Activated CD8-positive, alpha-beta memory T cell treated with anti-CD3 and anti-CD28 coated beads for 36 hours (primary cell): ENCODE data around the gene ZNF230. TPM values are rescaled to one million over a fixed set of nuclear protein-coding genes. Genes with fewer than 3 reads are reported as not detected.

ENCODE experiments used
- CTCF ChIA-PET: fragments of 350-600 bp; sonication (Branson Sonifier 250); formaldehyde crosslinking; loops from one replicate; lab custom pipeline; 2021; ENCODE audit warnings: antibody characterized with exemption; lab: Charles Lee
- POLR2A ChIA-PET: fragments of 350-600 bp; sonication (Branson Sonifier 250); formaldehyde crosslinking; loops from one replicate; lab custom pipeline; 2021; ENCODE audit warnings: antibody characterized with exemption; lab: Charles Lee
- total RNA-seq, 2 experiments: library from RNA; stranded (reverse); gene quantifications; one replicate each; pipeline ENCODE4 v1.2.3, GENCODE V29; 2021

The ZNF230 gene
- total RNA-seq, 2 experiments from 2014 or later, result 2.3 to 3.6 TPM

DNA sequence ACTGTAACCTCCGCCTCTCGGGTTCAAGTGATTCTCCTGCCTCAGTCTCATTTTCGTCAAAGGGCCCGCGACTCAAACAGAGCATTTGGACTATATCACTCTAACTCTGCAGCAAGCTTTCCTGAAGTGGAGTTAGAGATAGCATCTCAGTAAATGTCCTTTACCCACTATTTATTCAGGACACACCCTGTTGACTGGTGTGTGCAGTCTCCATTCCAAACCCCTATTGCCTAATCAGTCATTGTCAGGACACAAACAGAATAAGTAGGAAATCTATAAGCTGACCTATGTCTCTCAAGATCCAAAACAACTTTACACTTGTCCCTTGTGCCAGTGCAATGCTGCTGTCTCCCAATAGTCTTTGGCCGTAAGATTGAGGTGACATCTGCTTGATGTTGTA, 23.9 kb downstream of the ZNF230 start:
- CTCF ChIA-PET, result no interaction called here
- POLR2A ChIA-PET, result no interaction called here

DNA sequence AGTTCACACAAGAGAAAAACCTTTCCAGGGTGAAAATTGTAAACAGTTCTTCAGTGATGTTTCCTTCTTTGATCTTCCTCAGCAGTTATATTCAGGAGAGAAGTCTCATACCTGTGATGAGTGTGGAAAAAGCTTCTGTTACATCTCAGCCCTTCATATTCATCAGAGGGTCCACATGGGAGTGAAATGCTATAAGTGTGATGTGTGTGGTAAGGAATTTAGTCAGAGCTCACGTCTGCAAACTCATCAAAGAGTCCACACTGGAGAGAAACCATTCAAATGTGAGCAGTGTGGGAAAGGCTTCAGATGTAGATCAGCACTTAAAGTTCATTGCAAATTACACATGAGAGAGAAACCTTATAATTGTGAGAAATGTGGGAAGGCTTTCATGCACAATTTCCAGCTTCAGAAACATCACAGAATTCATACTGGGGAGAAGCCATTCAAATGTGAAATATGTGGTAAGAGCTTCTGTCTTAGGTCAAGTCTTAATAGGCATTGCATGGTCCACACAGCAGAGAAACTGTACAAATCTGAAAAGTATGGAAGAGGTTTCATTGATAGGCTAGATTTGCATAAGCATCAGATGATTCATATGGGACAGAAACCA, 29.3 kb downstream of the ZNF230 start:
- CTCF ChIA-PET, result no interaction called here
- POLR2A ChIA-PET, result no interaction called here

DNA sequence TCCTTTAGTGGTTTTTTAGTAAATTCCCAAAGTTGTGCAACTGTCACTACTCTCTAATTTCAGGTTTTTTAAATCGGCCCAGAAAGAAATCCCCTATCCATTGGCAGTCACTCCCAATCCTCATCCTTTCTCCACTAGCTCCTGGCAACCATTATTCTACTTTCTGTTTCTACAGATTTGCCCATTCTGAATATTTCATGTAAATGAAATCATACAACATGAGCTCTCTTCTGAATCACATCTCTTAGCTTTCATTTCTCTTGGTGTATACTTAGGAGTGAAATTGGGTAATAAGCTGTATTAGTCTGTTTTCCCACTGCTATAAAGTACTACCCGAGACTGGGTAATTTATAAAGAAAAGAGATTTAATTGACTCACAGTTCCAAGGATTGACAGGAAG, 39.4 kb downstream of the ZNF230 start:
- ChIA-PET POLR2A (no interaction called here), CTCF (interaction anchor here (0.6 kb wide), 1 partner anchor 701 kb away, joined by 3 read pairs; no protein-coding TSS in a partner anchor)

DNA sequence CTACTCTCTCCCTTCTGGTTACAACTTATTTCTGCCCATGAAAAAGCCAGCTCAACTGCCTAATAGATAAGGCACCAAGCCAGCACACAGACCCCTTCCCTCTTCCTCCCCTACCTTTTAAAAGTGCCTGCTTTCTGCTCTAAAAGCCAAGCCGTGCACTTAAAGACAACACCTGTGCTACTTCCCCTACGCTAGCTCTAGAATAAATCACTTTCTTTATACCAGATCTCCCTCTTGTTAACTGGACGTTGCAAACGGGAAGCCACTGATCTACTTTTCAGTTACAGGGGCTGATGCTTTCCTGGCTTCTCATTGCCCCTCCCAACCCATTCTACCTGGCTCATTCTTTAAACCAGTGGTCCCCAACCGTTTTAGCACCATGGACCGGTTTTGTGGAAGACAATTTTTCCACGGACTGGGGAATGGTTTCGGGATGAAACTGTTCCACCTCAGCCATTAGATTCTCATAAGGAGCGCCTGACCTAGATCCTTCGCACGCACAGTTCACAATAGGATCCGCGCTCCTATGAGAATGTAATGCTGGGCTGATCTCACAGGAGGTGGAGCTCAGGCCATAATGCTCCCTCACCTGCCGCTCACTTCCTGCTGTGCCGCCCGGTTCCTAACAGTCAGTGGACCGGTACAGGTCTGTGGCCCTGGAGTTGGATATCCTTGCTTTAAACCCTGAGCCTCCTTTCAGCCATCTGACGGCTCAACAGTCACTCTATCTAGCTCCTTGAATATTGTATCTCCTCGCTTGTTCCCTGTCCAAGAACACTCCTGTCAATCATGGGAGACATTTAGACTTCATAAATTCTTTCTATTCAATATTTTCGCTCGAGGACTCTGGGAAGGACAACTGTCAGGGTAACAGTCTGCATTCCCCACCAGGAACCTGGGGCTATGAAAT, 48.2 kb downstream of the ZNF230 start:
- ChIA-PET POLR2A (no interaction called here), CTCF (no interaction called here)

DNA sequence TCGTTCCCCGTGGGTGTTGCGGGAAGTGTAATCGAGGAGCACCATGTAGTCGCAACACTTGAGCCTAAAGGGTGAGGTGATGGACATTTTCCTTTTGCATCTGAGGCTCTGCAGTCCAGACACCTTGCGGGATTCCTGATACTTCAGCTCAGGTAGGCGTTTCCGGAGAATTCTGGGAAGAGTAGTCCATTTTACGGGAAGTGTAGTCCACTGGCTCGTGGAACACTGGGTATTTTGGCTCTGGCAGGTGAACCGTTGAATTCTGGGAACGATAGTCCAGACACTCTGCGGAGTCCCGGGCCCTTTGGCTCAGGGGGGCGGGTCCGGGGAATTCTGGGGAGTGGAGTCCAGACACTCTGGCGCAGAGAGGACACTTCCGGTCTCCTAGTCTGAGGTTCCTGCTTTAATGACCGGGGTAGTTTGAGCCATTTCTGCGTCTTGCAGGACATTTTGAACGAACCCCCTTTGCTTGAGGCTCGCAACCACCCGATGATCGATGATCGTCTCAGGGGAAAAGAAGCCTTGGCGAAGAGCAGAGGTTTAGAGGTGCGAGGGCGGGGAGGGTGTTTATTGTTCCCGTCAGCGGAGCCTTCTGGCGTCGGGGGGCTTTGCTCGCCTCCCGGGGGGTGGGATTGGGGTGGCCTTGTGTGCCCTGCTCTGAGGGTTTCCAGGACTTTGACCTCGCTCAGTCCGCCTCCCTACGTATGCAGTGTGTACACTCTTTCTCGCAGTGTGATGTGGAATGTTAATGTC, 49.1 kb downstream of the ZNF230 start, which contains the start of gene ZNF223:
Gene ZNF223 (plus strand): TSS at position 387 of the 753 bp plus-strand sequence. CDS start 3,141 bp downstream, outside the sequence.
- ChIA-PET CTCF (no interaction called here), POLR2A (no interaction called here)

DNA sequence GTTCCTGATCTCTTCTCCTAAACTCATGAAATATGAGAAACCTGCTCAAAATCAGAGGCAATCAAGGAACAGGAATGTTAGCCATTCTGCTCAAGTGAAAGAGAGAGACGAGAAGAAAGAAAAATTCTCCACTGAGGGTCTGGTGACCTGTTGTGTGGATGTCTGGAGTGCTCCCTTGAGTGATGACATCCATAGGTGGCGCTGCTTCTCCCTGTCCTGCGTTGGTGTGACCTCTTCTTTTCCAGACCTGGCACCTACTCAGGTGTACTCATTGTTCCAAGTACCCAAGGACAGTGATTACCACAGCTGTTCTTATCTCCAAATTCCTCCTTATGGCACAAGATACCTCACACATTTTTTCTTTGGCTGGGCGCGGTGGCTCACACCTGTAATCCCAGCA, 53.1 kb downstream of the ZNF230 start:
- POLR2A ChIA-PET, result no interaction called here
- CTCF ChIA-PET, result interaction anchor here (0.7 kb wide), 1 partner anchor 99 kb away, joined by 3 read pairs; no protein-coding TSS in a partner anchor

DNA sequence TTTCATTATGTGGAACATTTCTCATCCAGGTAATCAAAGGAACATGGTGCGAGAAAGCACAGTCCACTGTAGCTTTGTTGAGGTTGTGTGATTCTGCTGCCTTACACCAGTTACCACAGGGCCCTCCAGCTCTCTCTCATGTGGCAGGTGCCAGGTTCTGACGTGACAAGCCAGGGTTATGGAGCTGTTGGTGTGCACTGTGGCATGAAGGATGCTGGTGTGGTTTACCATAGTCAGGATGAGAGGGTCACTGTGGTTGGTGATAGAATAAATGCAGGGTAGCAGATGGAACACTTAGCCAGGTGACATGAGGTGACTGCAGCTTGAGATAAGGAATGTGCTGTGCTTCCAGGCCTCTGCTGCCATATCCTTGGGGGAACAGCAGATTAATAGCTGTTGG, 56.5 kb downstream of the ZNF230 start:
- ChIA-PET POLR2A (no interaction called here), CTCF (no interaction called here)

DNA sequence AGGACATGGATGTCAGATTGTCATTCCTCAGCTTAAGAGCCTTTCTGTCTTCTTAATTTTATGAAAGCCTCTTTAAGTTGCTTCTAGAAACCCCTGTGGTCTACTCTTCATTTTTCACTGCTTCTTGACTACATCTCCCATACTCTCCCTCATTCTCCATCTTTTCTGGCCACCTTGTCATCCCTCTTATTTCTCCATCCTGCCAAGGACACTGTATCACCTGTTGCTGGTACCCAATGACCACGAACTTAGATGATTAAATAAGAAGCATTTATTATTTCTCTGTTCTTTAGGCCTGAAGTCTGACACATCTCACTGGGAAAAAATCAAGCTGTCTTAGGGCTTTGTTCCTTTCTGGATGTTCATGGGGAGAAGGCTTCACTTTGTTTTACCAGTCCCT, 58.3 kb downstream of the ZNF230 start:
- ChIA-PET POLR2A (interaction anchor here (0.5 kb wide), 1 partner anchor 13 kb away, joined by 4 read pairs; no protein-coding TSS in a partner anchor), CTCF (no interaction called here)

Other genes with a start within 250 kb of the ZNF230 start
- 10 to 100 TPM; 77.6 to 80.4 TPM for gene SMG9, start 248.0 kb upstream of the ZNF230 start, total RNA-seq
- gene KCNN4, start 222.0 kb upstream of the ZNF230 start, total RNA-seq, result 10 to 100 TPM; 83.8 to 89.2 TPM
- gene LYPD5, start 200.5 kb upstream of the ZNF230 start, total RNA-seq, result under 1 TPM; 0.32 to 0.73 TPM
- gene ZNF283, start 175.6 kb upstream of the ZNF230 start, total RNA-seq, result 1 to 10 TPM; 4.8 to 5.0 TPM
- gene ZNF404, start 119.0 kb upstream of the ZNF230 start, total RNA-seq, result 1 to 10 TPM; 1.2 to 1.5 TPM
- gene ZNF45, start 67.7 kb upstream of the ZNF230 start, total RNA-seq, result 10 to 100 TPM in 1 of 2 experiments, 1 to 10 TPM in 1; 8.9 to 10.0 TPM
- gene ZNF221, start 51.7 kb upstream of the ZNF230 start, total RNA-seq, result 1 to 10 TPM; 1.3 to 1.4 TPM
- 1 to 10 TPM; 4.3 to 4.8 TPM for gene ZNF155, start 18.8 kb upstream of the ZNF230 start, total RNA-seq
- gene ZNF222, start 22.4 kb downstream of the ZNF230 start, total RNA-seq, result 1 to 10 TPM; 1.7 to 1.8 TPM
- gene ZNF223, start 49.1 kb downstream of the ZNF230 start, total RNA-seq, result 1 to 10 TPM in 1 of 2 experiments, under 1 TPM in 1; 0.57 to 1.3 TPM
- gene ZNF284, start 69.2 kb downstream of the ZNF230 start, total RNA-seq, result 1 to 10 TPM; 1.8 to 1.9 TPM
- 10 to 100 TPM; 11.3 to 13.4 TPM for gene ZNF224, start 91.4 kb downstream of the ZNF230 start, total RNA-seq
- 1 to 10 TPM; 2.8 to 3.2 TPM for gene ZNF225, start 110.4 kb downstream of the ZNF230 start, total RNA-seq
- 1 to 10 TPM; 7.6 to 8.6 TPM for gene ZNF234, start 138.6 kb downstream of the ZNF230 start, total RNA-seq
- 1 to 10 TPM; 4.6 to 4.7 TPM for gene ZNF226, start 162.1 kb downstream of the ZNF230 start, total RNA-seq
- gene ZNF227, start 209.6 kb downstream of the ZNF230 start, total RNA-seq, result 10 to 100 TPM; 14.8 to 16.2 TPM